K562 (cell line): ENCODE data around the gene CMTM1. TPM values are rescaled to one million over a fixed set of nuclear protein-coding genes. Genes with fewer than 3 reads are reported as not detected.

Experiments
- BACH1 ChIP-seq: fragments of 200-800 bp; sonication (Bioruptor generic); IDR thresholded peaks from 2 replicates; pipeline ENCODE4 v1.6.1; 2016; ENCODE audit warnings: missing genetic modification characterization, missing compliant biosample characterization
- DEAF1 ChIP-seq: fragments of 450-650 bp; formaldehyde crosslinking; IDR thresholded peaks from 2 replicates; pipeline ENCODE4 v1.4.0; 2020; ENCODE audit warnings: mild to moderate bottlenecking, moderate library complexity
- DLX4 ChIP-seq: fragments of 250-450 bp; sonication (Bioruptor Pico); IDR thresholded peaks from 2 replicates; pipeline ENCODE4 v1.6.1; 2021; ENCODE audit warnings: mild to moderate bottlenecking
- E4F1 ChIP-seq: fragments of 250-450 bp; sonication (Bioruptor Pico); IDR thresholded peaks from 2 replicates; pipeline ENCODE4 v1.5.0; 2021; ENCODE audit warnings: mild to moderate bottlenecking, borderline replicate concordance
- FOXJ2 ChIP-seq: fragments of 200-800 bp; sonication (Bioruptor generic); IDR thresholded peaks from 2 replicates; pipeline ENCODE4 v1.6.1; 2016; ENCODE audit warnings: missing genetic modification characterization, missing compliant biosample characterization
- KDM5B ChIP-seq: fragments of 200-600 bp; sonication (generic); IDR thresholded peaks from 2 replicates; pipeline ENCODE4 v1.6.1; 2012; ENCODE audit warnings: low read depth, mild to moderate bottlenecking, moderate library complexity, low read length, control low read depth, inconsistent platforms; ENCODE audit not compliant: insufficient replicate concordance
- KLF13 ChIP-seq: fragments of 450-650 bp; IDR thresholded peaks from 2 replicates; pipeline ENCODE4 v1.6.1; 2016; ENCODE audit warnings: missing genetic modification characterization, low read depth, mild to moderate bottlenecking, missing compliant biosample characterization, moderate library complexity, borderline replicate concordance
- NFE2 ChIP-seq: IDR thresholded peaks from 2 replicates; pipeline ENCODE4 v1.6.1; 2014; ENCODE audit warnings: antibody characterized with exemption, low read depth
- PURB ChIP-seq: sonication (generic); formaldehyde crosslinking; IDR thresholded peaks from 2 replicates; pipeline ENCODE4 v1.9.0; 2021; ENCODE audit warnings: low read depth, mild to moderate bottlenecking, missing genetic modification reagents
- RCOR1 ChIP-seq, 2 experiments: IDR thresholded peaks; 2 replicates each; pipeline ENCODE4 v1.6.1; 2012; ENCODE audit warnings: low read depth in 2 of 2, low read length in 2 of 2, borderline replicate concordance in 1 of 2, improper control_type of control experiment in 1 of 2
- SAFB2 ChIP-seq: fragments of 200-400 bp; formaldehyde crosslinking; IDR thresholded peaks from 2 replicates; pipeline ENCODE4 v1.6.1; 2018; ENCODE audit warnings: borderline replicate concordance, low read length, low read depth, moderate library complexity; ENCODE audit not compliant: severe bottlenecking
- SLC30A9 ChIP-seq: fragments of 250-450 bp; sonication (Bioruptor Pico); IDR thresholded peaks from 2 replicates; pipeline ENCODE4 v1.8.0; 2022; ENCODE audit warnings: mild to moderate bottlenecking, moderate library complexity
- SMARCE1 ChIP-seq: fragments of 450-650 bp; IDR thresholded peaks from 2 replicates; pipeline ENCODE4 v1.7.1; 2016; ENCODE audit warnings: mild to moderate bottlenecking
- SRSF9 ChIP-seq: fragments of 200-400 bp; formaldehyde crosslinking; IDR thresholded peaks from 2 replicates; pipeline ENCODE4 v1.6.1; 2017; ENCODE audit warnings: low read depth, low read length, borderline replicate concordance
- TAF15 ChIP-seq: fragments of 200-400 bp; formaldehyde crosslinking; IDR thresholded peaks from 2 replicates; pipeline ENCODE4 v1.6.1; 2017; ENCODE audit warnings: mild to moderate bottlenecking, low read depth, low read length, moderate library complexity
- TARDBP ChIP-seq: fragments of 450-650 bp; IDR thresholded peaks from 2 replicates; pipeline ENCODE4 v1.6.1; 2016
- TRIM28 ChIP-seq: fragments of 450-650 bp; IDR thresholded peaks from 2 replicates; pipeline ENCODE4 v1.6.1; 2017
- ZKSCAN8 ChIP-seq: fragments of 200-800 bp; sonication (Bioruptor generic); IDR thresholded peaks from 2 replicates; pipeline ENCODE4 v1.6.1; 2016; ENCODE audit warnings: missing genetic modification characterization, missing compliant biosample characterization
- ZNF282 ChIP-seq: sonication (generic); formaldehyde crosslinking; IDR thresholded peaks from 2 replicates; pipeline ENCODE4 v1.8.1; 2023; ENCODE audit warnings: missing genetic modification reagents
- ZNF518B ChIP-seq: fragments of 250-450 bp; sonication (Bioruptor Pico); IDR thresholded peaks from 2 replicates; pipeline ENCODE4 v1.5.0; 2021; ENCODE audit warnings: mild to moderate bottlenecking, moderate library complexity
- polyA plus RNA-seq, 8 experiments: library from polyadenylated mRNA; depleted of rRNA in 4 of 8; stranded (reverse) in 5 of 8; unstranded in 3 of 8; fragments of >200 nt; fragmentation: Nextera tagmentation in 2 of 8; fragmentation: Illumina TruSeq in 1 of 8; extraction: Ambion mirVana in 2 of 8; extraction: Trizol in 1 of 8; gene quantifications; 2 replicates each; pipeline versions ENCODE4 v1.2.1 to v1.2.3, GENCODE V29; 2011 to 2014; ENCODE audit warnings: inconsistent platforms in 1 of 8, missing spikeins in 1 of 8
- total RNA-seq, 7 experiments: library from RNA; depleted of rRNA in 6 of 7; stranded (reverse); fragments of >200 nt in 6 of 7; fragmentation: Illumina TruSeq in 2 of 7; extraction: Trizol in 2 of 7; gene quantifications; 2 replicates each; pipeline versions ENCODE4 v1.2.1 to v1.2.3, GENCODE V29; 2011 to 2021; ENCODE audit warnings: low replicate concordance in 1 of 7

The CMTM1 gene
- total and polyA plus RNA-seq, 9 of the 15 experiments (the other 6 are each of a cell fraction or from before 2014, with no cell fraction given), result 0.25 to 2.6 (median 1.1) TPM; not detected in 2

- TF ChIP-seq ZNF518B, result no peak
- no peak for TF ChIP-seq DLX4
- TF ChIP-seq SAFB2, result no peak
- no peak for TF ChIP-seq TAF15
- no peak for TF ChIP-seq FOXJ2 (tag)
- no peak for TF ChIP-seq ZKSCAN8
- TF ChIP-seq BACH1, result peak; percentile 77; the same call in 1 of the 2 replicates
- no peak for TF ChIP-seq TARDBP
- TF ChIP-seq E4F1 (CRISPR knock-in tag), result no peak
- TF ChIP-seq NFE2, result 0 out of 2 replicates have a peak, but pooled peaks have one; percentile 27
- no peak for TF ChIP-seq SLC30A9 (CRISPR knock-in tag)
- no peak for TF ChIP-seq TRIM28
- TF ChIP-seq KDM5B, result no peak
- peak in 1 of 2 experiments; percentile 45; a peak in 1 of 4 replicates for TF ChIP-seq RCOR1 (IDR thresholded peaks at IDR 0.05; ENCODE audit: borderline replicate concordance in 1 of 2, low read depth in 2 of 2, low read length in 2 of 2)
- TF ChIP-seq PURB (CRISPR knock-in tag), result no peak
- no peak for TF ChIP-seq SRSF9
- no peak for TF ChIP-seq DEAF1 (CRISPR knock-in tag)
- no peak for TF ChIP-seq KLF13 (tag)
- TF ChIP-seq SMARCE1, result peak; percentile 19; the same call in 1 of the 2 replicates
- TF ChIP-seq ZNF282, result no peak
Observed at GRCh38 chr16:66525396-66526180, 40.7 kb upstream of the CMTM1 start (continued).
